ENCODE results near the gene SPAG8.

SPAG8 gene

DNA sequence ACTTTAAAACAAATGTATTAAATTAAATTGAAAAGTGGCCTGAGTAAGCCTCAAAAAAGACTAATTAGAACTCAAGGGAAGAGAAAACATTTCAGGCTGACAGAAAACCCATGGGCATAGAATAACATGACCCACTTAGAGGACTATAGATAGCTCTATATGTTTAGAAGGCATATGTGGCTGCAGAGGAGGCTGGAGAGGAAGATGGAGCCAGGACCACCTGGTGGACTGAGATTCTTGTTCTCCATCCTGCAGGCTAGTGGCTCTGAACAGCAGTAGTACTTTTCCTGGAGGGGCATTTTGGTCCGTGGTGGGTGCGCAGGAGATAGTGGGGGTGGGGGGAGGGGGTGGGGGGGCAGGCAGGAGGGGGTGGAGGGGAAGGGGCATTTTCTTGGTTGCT, 31.0 kb downstream of the SPAG8 start:
- no peaks in the 10 kb centered on the region for H3K9me3 Mint-ChIP-seq
- no peaks in the 10 kb centered on the region for H3K4me1 Mint-ChIP-seq (ENCODE audit: low read depth)
- no peak overlapping the region for H3K27ac Mint-ChIP-seq
- peaks cover 24% of the 10 kb centered on the region for H3K36me3 Mint-ChIP-seq (ENCODE audit: low read depth)
- H3K4me3 Mint-ChIP-seq, result no peak overlapping the region
- no peaks in the 10 kb centered on the region for H3K27me3 Mint-ChIP-seq (ENCODE audit: low read depth)

DNA sequence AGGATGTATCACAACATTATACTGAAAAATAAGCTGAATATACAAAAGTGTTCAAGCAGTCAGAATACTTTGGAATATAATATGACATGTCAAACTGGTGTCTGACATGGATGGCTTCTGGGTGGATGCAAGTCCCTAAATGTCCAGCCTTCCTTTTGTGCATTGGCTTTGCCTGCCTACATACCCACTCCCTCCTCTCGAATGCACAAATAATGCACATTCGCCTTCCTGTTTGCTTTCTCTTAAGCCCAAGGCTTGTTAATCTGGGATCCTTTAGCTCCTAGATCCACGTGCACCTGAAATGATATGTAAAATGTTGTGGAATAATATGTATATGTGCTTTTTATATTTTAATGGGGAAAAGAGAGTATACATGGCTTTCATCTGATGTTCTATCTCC, 33.6 kb downstream of the SPAG8 start:
- Mint-ChIP-seq H3K4me3 (no peak overlapping the region), H3K4me1 (ENCODE audit: low read depth) (no peaks in the 10 kb centered on the region), H3K27ac (no peak overlapping the region), H3K36me3 (ENCODE audit: low read depth) (peaks cover 12% of the 10 kb centered on the region), H3K9me3 (no peaks in the 10 kb centered on the region), H3K27me3 (ENCODE audit: low read depth) (no peaks in the 10 kb centered on the region)

DNA sequence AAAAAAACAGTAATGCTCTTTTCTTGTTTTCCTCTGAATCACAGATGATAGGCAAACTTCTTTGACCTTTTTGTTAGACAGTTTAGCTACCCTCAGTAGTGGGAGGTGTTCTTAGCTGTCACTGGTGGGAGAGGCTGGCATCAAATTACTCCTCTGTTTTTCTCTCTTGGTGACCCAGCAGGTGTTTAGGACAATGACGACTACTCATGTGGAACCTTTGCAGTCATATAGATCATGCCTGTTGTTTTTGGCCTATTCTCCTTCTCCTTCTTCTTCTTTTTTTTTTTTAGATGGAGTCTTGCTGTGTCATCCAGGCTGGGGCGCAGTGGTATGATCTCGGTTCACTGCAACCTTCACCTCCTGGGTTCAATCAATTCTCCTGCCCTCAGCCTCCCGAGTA, 36.0 kb downstream of the SPAG8 start:
- Mint-ChIP-seq H3K36me3 (ENCODE audit: low read depth) (peaks cover 8% of the 10 kb centered on the region), H3K9me3 (no peaks in the 10 kb centered on the region), H3K27me3 (ENCODE audit: low read depth) (no peaks in the 10 kb centered on the region), H3K4me3 (no peak overlapping the region), H3K4me1 (ENCODE audit: low read depth) (no peaks in the 10 kb centered on the region), H3K27ac (no peak overlapping the region)

DNA sequence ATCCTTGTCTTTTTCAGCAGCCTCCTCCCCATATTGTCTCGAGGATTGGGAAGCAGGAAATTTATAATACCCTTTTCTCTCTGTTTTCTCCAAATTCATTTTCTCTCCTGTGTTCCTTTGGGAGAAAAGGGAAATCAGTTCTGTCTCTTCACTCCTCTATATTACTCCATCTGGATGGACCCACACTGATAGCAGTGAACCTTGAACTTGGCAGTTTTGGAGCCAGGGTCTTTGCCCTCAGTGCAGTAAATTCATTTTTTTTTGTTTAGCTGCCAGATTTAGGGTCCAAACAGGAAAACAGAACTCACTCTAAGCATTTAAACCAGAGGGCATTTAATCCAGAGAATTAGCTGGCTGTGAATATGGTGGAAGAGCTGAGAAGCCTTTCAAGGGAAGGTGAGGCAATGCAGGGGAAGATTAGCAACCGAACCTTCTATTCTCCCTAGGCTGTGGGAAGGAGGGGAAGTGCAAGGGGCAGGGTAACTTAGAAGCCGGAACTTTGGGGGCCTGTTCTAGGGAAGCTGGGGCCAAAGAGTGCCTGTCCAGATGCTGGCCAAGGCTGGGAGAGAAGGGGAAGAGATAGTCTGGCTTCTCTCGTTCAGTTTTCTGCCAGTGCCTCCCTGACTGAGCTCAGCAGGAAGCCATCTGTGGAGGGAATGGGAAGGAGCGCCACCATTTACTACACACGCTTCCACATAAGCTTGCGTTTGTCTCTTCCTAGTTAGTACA, 37.0 kb downstream of the SPAG8 start:
- Mint-ChIP-seq H3K9me3 (no peaks in the 10 kb centered on the region), H3K36me3 (ENCODE audit: low read depth) (peaks cover 6% of the 10 kb centered on the region), H3K27me3 (ENCODE audit: low read depth) (no peaks in the 10 kb centered on the region), H3K4me3 (no peak overlapping the region), H3K4me1 (ENCODE audit: low read depth) (no peaks in the 10 kb centered on the region), H3K27ac (no peak overlapping the region)

DNA sequence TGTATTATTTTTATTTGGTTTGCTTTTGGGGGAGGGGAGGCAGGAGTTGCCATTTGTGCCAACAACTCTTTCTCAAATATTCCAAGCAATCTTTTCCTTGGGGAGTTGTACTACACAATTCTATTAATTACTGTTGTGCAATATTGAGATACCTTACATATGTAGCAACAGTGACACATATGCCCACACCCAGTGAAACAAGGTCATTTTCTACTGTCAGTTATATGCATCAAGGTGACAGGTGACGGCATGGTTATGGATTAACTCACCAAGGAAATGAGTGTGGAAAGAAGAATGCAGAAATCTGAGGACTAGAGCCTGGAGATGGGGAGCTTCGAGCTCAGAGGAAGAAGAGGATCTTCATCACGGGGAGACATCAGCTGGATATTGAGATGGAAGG, 40.1 kb downstream of the SPAG8 start:
- no peaks in the 10 kb centered on the region for H3K36me3 Mint-ChIP-seq (ENCODE audit: low read depth)
- H3K4me1 Mint-ChIP-seq (ENCODE audit: low read depth), result no peaks in the 10 kb centered on the region
- no peaks in the 10 kb centered on the region for H3K9me3 Mint-ChIP-seq
- H3K27ac Mint-ChIP-seq, result no peak overlapping the region
- no peaks in the 10 kb centered on the region for H3K27me3 Mint-ChIP-seq (ENCODE audit: low read depth)
- H3K4me3 Mint-ChIP-seq, result no peak overlapping the region

DNA sequence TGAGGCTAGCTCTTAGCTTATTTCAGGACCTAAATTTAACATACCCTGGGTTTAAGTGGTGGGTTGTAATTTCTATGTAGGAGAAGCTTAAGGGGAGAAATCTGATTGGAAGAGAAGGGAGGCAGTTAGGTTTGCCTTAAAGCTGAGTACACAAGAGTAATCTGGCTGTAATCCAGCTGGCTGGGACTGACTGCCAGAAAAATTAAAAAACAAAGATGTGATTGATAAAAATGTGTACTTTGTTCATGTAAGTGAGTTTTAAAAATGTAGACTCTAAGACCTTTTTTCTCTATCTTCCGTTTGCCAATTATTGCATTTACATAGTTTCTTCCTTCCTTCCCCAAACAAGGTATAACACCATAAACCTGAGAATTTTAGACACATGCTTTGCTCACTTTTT, 40.5 kb downstream of the SPAG8 start:
- Mint-ChIP-seq H3K36me3 (ENCODE audit: low read depth) (no peaks in the 10 kb centered on the region), H3K27ac (no peak overlapping the region), H3K27me3 (ENCODE audit: low read depth) (no peaks in the 10 kb centered on the region), H3K9me3 (no peaks in the 10 kb centered on the region), H3K4me1 (ENCODE audit: low read depth) (no peaks in the 10 kb centered on the region), H3K4me3 (no peak overlapping the region)

DNA sequence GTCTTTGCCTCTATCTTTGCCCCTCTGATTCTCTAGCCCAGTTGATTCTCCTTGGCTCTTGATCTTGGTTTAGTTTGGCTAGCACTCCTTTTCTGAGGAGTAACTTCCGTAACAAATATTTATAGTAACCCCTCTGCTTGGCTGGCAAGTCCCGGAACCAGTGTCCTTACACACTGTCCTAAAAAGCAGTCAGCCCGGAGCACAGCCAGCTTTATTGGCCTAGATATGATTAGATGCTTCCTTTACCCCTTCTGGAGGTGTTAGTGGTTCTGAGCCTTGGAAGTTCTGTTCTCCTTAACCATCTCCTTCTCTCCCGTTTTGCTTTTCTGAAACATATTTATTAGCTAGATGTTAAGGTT, 41.0 kb downstream of the SPAG8 start:
- H3K27me3 Mint-ChIP-seq (ENCODE audit: low read depth), result no peaks in the 10 kb centered on the region
- no peak overlapping the region for H3K27ac Mint-ChIP-seq
- no peaks in the 10 kb centered on the region for H3K9me3 Mint-ChIP-seq
- no peak overlapping the region for H3K4me3 Mint-ChIP-seq
- no peaks in the 10 kb centered on the region for H3K4me1 Mint-ChIP-seq (ENCODE audit: low read depth)
- H3K36me3 Mint-ChIP-seq (ENCODE audit: low read depth), result peaks cover 1% of the 10 kb centered on the region

DNA sequence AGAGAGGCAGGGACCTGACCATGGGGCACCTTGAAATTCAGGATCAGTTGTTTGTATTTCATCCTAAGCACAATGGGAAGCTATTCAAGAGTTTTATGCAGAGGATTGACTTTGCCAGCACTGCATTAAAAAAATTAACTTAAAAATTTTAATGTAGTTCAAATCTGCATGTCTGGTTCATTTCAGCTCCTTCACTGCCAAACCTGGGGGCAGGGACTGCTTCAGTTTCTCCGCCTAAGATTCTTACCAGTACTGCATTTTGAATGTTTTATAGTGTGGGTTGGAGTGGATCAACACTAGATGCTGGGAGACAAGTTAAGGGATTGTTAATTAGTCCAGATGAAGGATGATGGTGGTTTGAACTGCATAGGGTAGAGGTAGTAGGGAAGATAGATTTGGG, 42.3 kb downstream of the SPAG8 start:
- no peaks in the 10 kb centered on the region for H3K4me1 Mint-ChIP-seq (ENCODE audit: low read depth)
- H3K27me3 Mint-ChIP-seq (ENCODE audit: low read depth), result no peaks in the 10 kb centered on the region
- no peak overlapping the region for H3K4me3 Mint-ChIP-seq
- peaks cover 1% of the 10 kb centered on the region for H3K36me3 Mint-ChIP-seq (ENCODE audit: low read depth)
- H3K9me3 Mint-ChIP-seq, result no peaks in the 10 kb centered on the region
- no peak overlapping the region for H3K27ac Mint-ChIP-seq

DNA sequence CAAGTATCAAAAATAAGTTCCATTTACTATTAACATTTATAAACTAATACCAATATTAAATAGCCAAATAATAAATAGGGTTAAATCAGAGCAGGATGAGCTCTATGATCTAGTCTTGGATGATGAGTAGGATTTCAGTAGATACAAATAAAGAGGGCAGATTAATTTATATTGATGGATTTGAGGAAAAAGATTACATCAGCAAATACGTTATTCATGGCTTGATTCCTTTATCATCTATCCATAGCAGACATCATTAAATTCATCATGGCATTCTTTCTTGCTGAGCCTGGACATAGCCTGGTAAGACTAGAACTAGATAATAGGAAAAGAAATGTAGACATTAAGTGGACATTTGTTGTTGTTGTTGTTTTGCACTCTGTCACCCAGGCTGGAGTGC, 44.6 kb downstream of the SPAG8 start:
- Mint-ChIP-seq H3K36me3 (ENCODE audit: low read depth) (peaks cover 3% of the 10 kb centered on the region), H3K4me3 (no peak overlapping the region), H3K27ac (no peak overlapping the region), H3K9me3 (no peaks in the 10 kb centered on the region), H3K4me1 (ENCODE audit: low read depth) (no peaks in the 10 kb centered on the region), H3K27me3 (ENCODE audit: low read depth) (no peaks in the 10 kb centered on the region)

DNA sequence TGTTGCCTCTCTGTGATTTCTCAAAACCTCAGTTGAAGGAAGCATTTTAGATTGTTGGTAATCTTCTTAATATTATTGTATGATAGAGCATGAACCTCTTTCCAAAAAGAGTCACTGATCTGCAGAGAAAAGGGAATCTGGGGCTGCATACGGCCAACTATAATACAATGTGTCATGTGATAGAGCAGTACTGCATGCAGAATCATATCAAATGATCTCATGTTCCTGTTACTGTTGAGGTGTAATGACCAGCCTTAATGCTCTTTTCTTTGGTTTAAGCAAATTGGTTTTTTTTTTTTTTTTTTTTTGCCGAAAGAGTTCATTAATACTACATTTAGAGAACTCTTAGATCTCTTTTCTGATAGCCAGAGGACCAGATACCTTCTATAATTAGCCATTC, 45.1 kb downstream of the SPAG8 start:
- H3K36me3 Mint-ChIP-seq (ENCODE audit: low read depth), result peaks cover 3% of the 10 kb centered on the region
- H3K27ac Mint-ChIP-seq, result no peak overlapping the region
- no peaks in the 10 kb centered on the region for H3K4me1 Mint-ChIP-seq (ENCODE audit: low read depth)
- no peaks in the 10 kb centered on the region for H3K27me3 Mint-ChIP-seq (ENCODE audit: low read depth)
- no peaks in the 10 kb centered on the region for H3K9me3 Mint-ChIP-seq
- no peak overlapping the region for H3K4me3 Mint-ChIP-seq

DNA sequence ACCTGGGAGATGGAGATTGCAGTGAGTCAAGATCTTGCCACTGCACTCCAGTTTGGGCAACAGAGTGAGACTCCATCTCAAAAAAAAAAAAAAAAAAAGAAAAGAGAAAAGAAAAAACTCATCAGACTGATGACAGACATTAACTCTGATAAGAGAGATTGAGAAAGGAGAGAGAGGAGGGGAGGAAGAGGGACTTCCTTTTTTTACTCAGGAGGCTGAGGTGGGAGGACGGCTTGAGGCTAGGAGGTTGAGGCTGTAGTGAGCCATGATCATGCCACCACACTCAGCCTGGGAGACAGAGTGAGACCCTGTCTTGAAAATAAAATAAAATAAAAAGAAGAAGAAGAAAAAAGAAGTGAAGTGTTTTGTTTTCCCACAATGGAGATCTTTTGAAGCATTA, 48.3 kb downstream of the SPAG8 start:
- H3K36me3 Mint-ChIP-seq (ENCODE audit: low read depth), result peaks cover 5% of the 10 kb centered on the region
- no peak overlapping the region for H3K4me3 Mint-ChIP-seq
- H3K9me3 Mint-ChIP-seq, result no peaks in the 10 kb centered on the region
- peaks cover 9% of the 10 kb centered on the region for H3K4me1 Mint-ChIP-seq (ENCODE audit: low read depth)
- no peaks in the 10 kb centered on the region for H3K27me3 Mint-ChIP-seq (ENCODE audit: low read depth)
- H3K27ac Mint-ChIP-seq, result no peak overlapping the region

DNA sequence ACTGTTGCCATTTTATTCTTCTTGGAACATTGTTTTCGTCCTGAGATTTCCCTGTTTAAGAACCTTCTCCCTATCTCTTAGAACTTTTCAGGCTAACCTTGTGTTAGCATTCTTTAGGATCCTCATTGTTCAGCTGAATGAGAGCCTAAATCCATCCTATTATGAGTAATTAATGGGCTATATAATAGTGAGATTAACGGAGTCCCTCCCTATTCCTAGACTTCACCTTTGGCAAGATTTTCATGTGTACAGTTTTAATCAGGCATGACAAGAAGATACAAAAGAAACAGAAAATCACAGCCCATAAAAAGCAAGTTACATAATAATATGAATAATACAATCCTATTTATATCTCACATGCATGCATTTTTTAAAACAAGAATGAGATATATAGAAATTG, 48.9 kb downstream of the SPAG8 start:
- peaks cover 5% of the 10 kb centered on the region for H3K36me3 Mint-ChIP-seq (ENCODE audit: low read depth)
- H3K4me3 Mint-ChIP-seq, result no peak overlapping the region
- H3K27ac Mint-ChIP-seq, result no peak overlapping the region
- H3K9me3 Mint-ChIP-seq, result no peaks in the 10 kb centered on the region
- H3K27me3 Mint-ChIP-seq (ENCODE audit: low read depth), result no peaks in the 10 kb centered on the region
- peaks cover 13% of the 10 kb centered on the region for H3K4me1 Mint-ChIP-seq (ENCODE audit: low read depth)

DNA sequence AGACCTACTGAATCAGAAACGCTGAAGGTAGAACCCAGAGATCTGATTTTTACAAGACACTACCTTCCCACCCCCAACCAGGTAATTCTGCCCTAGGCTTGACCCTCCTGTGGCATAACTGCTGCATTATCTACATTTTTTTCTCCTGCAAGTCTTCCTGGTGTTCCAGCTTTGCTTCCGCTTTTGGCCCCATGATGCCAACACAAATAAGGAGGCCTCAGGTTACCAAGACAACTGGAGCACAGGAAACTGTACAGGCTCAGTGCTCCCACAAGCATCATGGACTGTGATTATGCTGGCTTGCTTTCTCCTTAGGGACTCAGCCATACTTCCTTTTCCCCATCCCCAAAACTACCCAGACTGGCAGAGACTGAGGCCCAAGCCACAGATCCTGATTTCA, 51.4 kb downstream of the SPAG8 start:
- no peaks in the 10 kb centered on the region for H3K9me3 Mint-ChIP-seq
- no peaks in the 10 kb centered on the region for H3K27me3 Mint-ChIP-seq (ENCODE audit: low read depth)
- H3K4me1 Mint-ChIP-seq (ENCODE audit: low read depth), result peaks cover 28% of the 10 kb centered on the region
- peaks cover 10% of the 10 kb centered on the region for H3K36me3 Mint-ChIP-seq (ENCODE audit: low read depth)
- H3K4me3 Mint-ChIP-seq, result no peak overlapping the region
- H3K27ac Mint-ChIP-seq, result no peak overlapping the region

DNA sequence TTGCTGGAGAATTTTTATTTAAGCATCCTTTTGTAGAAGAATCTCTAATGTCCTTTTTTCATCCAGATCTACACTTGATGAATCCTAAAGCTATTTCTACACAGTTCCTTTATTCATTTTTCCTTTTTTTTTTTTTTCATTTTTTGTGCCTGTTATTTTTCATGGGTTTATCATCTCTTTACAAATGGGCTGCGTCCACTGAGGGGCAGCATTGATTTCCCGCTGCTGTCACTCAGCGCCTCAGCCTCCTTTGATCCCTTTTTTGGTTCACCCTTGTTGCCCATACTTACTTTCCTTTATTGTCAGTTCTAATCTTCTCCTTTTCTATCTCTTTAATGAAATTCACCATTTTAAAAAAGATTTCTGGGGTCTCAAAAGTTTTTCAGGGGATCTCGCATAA, 52.3 kb downstream of the SPAG8 start:
- peaks cover 10% of the 10 kb centered on the region for H3K36me3 Mint-ChIP-seq (ENCODE audit: low read depth)
- no peak overlapping the region for H3K4me3 Mint-ChIP-seq
- H3K27me3 Mint-ChIP-seq (ENCODE audit: low read depth), result no peaks in the 10 kb centered on the region
- H3K9me3 Mint-ChIP-seq, result no peaks in the 10 kb centered on the region
- H3K27ac Mint-ChIP-seq, result no peak overlapping the region
- peaks cover 28% of the 10 kb centered on the region for H3K4me1 Mint-ChIP-seq (ENCODE audit: low read depth)
